HepG2 (cell line): ENCODE measurements around the gene PKIG. TPM values are rescaled to one million over a fixed set of nuclear protein-coding genes. Genes with fewer than 3 reads are reported as not detected.

Source experiments
- ADNP ChIP-seq: sonication (generic); formaldehyde crosslinking; IDR thresholded peaks from 2 replicates; pipeline ENCODE4 v1.4.0; 2020; ENCODE audit warnings: missing genetic modification reagents
- KAT7 ChIP-seq: IDR thresholded peaks from 2 replicates; pipeline ENCODE4 v1.6.1; 2018; ENCODE audit warnings: borderline replicate concordance, missing compliant biosample characterization
- KDM1A ChIP-seq: IDR thresholded peaks from 2 replicates; pipeline ENCODE4 v1.6.1; 2016; ENCODE audit warnings: missing compliant biosample characterization
- KMT2A ChIP-seq: sonication (generic); formaldehyde crosslinking; IDR thresholded peaks from 2 replicates; pipeline ENCODE4 v1.4.0; 2020; ENCODE audit warnings: missing genetic modification reagents
- MEIS1 ChIP-seq: sonication (generic); formaldehyde crosslinking; IDR thresholded peaks from 2 replicates; pipeline ENCODE4 v1.9.0; 2021; ENCODE audit warnings: mild to moderate bottlenecking, missing genetic modification reagents, moderate library complexity, borderline replicate concordance
- NR2F1 ChIP-seq, 2 experiments: fragments of 450-650 bp in 1 of 2; formaldehyde crosslinking in 1 of 2; IDR thresholded peaks; 2 replicates each; pipeline versions ENCODE4 v1.5.0 to v1.6.1; 2016 to 2020; ENCODE audit warnings: mild to moderate bottlenecking in 1 of 2, missing compliant biosample characterization in 1 of 2, missing genetic modification reagents in 1 of 2, moderate library complexity in 1 of 2
- RAD21 ChIP-seq: fragments of 450-650 bp; formaldehyde crosslinking; IDR thresholded peaks from 2 replicates; pipeline ENCODE4 v1.5.0; 2020; ENCODE audit warnings: mild to moderate bottlenecking
- SCMH1 ChIP-seq: sonication (generic); formaldehyde crosslinking; IDR thresholded peaks from 2 replicates; pipeline ENCODE4 v1.9.0; 2021; ENCODE audit warnings: missing genetic modification reagents, mild to moderate bottlenecking, borderline replicate concordance
- TARDBP ChIP-seq: sonication (generic); formaldehyde crosslinking; IDR thresholded peaks from 2 replicates; pipeline ENCODE4 v1.8.0; 2022; ENCODE audit warnings: mild to moderate bottlenecking, missing genetic modification reagents
- ZFP37 ChIP-seq: sonication (generic); formaldehyde crosslinking; IDR thresholded peaks from 2 replicates; pipeline ENCODE4 v1.4.0; 2020; ENCODE audit warnings: missing genetic modification reagents, borderline replicate concordance
- ZNF441 ChIP-seq: sonication (generic); formaldehyde crosslinking; IDR thresholded peaks from 2 replicates; pipeline ENCODE4 v1.7.0; 2021; ENCODE audit warnings: missing genetic modification reagents, borderline replicate concordance
- ZNF543 ChIP-seq: sonication (generic); formaldehyde crosslinking; IDR thresholded peaks from 2 replicates; pipeline ENCODE4 v1.4.0; 2020; ENCODE audit warnings: mild to moderate bottlenecking, missing genetic modification reagents
- ZNF577 ChIP-seq: sonication (generic); formaldehyde crosslinking; IDR thresholded peaks from 2 replicates; pipeline ENCODE4 v1.4.0; 2020; ENCODE audit warnings: mild to moderate bottlenecking, low read depth, missing genetic modification reagents, borderline replicate concordance
- ZNF776 ChIP-seq: sonication (generic); formaldehyde crosslinking; IDR thresholded peaks from 2 replicates; pipeline ENCODE4 v1.4.0; 2020; ENCODE audit warnings: mild to moderate bottlenecking, missing genetic modification reagents
- ZNF839 ChIP-seq: sonication (generic); formaldehyde crosslinking; IDR thresholded peaks from 2 replicates; pipeline ENCODE4 v1.4.0; 2020; ENCODE audit warnings: missing genetic modification reagents, mild to moderate bottlenecking, borderline replicate concordance
- polyA plus RNA-seq, 8 experiments: library from polyadenylated mRNA; depleted of rRNA in 3 of 8; stranded (reverse) in 7 of 8; unstranded in 1 of 8; fragments of >200 nt; fragmentation: Illumina TruSeq in 4 of 8; extraction: Trizol in 4 of 8; gene quantifications; 2 replicates each; pipeline versions ENCODE4 v1.2.1 to v1.2.3, GENCODE V29; 2011 to 2016; ENCODE audit warnings: low read depth in 4 of 8, missing spikeins in 1 of 8, mixed read lengths in 1 of 8; ENCODE audit not compliant: insufficient read depth in 1 of 8
- total RNA-seq, 5 experiments: library from RNA; depleted of rRNA; stranded (reverse); fragments of >200 nt; fragmentation: Illumina TruSeq; extraction: Trizol; gene quantifications; 2 replicates each; pipeline ENCODE4 v1.2.3, GENCODE V29; 2016; ENCODE audit warnings: low read depth in 1 of 5
- TF ChIP-seq, protein P1 (sequence below): sonication (generic); formaldehyde crosslinking; IDR thresholded peaks from 2 replicates; pipeline ENCODE4 v1.8.0; 2022; ENCODE audit warnings: mild to moderate bottlenecking, missing genetic modification reagents
- TF ChIP-seq, protein P2 (sequence below): sonication (generic); formaldehyde crosslinking; IDR thresholded peaks from 2 replicates; pipeline ENCODE4 v1.4.0; 2020; ENCODE audit warnings: missing genetic modification reagents
- TF ChIP-seq, protein P3 (sequence below): sonication (generic); formaldehyde crosslinking; IDR thresholded peaks from 2 replicates; pipeline ENCODE4 v1.4.0; 2020; ENCODE audit warnings: missing genetic modification reagents
- TF ChIP-seq, protein P4 (sequence below), 2 experiments: fragments of 450-650 bp in 1 of 2; sonication (generic) in 1 of 2; formaldehyde crosslinking; IDR thresholded peaks; 2 replicates each; pipeline versions ENCODE4 v1.5.0 to v1.8.0; 2020 to 2022; ENCODE audit warnings: mild to moderate bottlenecking in 1 of 2, missing genetic modification reagents in 1 of 2
- TF ChIP-seq, protein P5 (sequence below): sonication (generic); formaldehyde crosslinking; IDR thresholded peaks from 2 replicates; pipeline ENCODE4 v1.4.0; 2020; ENCODE audit warnings: mild to moderate bottlenecking, missing genetic modification reagents
- TF ChIP-seq, protein P6 (sequence below): IDR thresholded peaks from 2 replicates; pipeline ENCODE4 v1.6.1; 2016; ENCODE audit warnings: missing biosample characterization, missing genetic modification reagents, low read depth

PKIG gene
- total and polyA plus RNA-seq, 2 of the 13 experiments (the other 11 are each of a cell fraction or from before 2014, with no cell fraction given) = 30.8 to 44.5 TPM

DNA sequence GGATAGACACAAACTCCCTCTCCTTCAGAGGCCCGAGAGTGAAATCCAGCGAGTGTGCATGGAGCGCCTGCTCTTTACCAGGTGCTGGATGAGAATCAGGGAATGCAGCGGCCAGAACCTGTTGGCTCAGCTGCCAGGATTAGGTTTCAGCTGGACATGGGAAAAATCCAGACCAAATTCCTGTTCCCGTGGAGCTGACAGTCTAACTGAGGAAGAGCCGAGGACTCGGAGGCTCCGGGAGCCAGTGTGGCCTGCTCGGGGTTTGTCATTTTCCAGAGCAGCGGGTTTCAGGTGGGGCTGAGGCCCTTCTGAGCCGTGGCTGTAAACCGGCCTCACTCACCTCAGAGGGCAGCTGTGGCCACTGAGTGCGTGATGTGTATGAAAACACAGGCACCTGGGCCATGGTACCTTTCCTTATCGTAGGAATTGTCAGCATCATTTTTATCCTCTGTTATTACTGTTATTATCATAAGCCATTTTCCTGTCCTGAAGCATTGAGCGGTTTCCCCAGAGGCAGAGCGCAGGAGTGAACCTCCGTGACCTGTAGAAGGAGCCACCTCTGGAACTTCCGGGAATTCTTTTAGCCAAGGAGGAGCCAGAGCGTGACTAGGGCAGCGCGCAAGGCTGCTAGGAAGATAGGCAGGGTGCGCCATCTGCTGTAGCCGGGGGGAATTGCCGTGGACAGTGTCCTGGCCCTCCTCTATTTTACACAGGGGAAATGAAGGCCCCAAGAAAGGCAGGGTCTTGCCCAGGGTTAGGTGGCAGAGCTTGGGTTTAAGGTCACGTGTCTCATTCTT lies 27.3 kb downstream of the PKIG start (continued):
- TF ChIP-seq, protein P1, sequence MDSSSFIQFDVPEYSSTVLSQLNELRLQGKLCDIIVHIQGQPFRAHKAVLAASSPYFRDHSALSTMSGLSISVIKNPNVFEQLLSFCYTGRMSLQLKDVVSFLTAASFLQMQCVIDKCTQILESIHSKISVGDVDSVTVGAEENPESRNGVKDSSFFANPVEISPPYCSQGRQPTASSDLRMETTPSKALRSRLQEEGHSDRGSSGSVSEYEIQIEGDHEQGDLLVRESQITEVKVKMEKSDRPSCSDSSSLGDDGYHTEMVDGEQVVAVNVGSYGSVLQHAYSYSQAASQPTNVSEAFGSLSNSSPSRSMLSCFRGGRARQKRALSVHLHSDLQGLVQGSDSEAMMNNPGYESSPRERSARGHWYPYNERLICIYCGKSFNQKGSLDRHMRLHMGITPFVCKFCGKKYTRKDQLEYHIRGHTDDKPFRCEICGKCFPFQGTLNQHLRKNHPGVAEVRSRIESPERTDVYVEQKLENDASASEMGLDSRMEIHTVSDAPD (CRISPR knock-in tag) = no peak
- TF ChIP-seq ZNF441 (CRISPR knock-in tag) (peak; percentile 82), ZFP37 (CRISPR knock-in tag) (0 out of 2 replicates have a peak, but pooled peaks have one; percentile 42), MEIS1 (CRISPR knock-in tag) (peak; percentile 83; the same call in 1 of the 2 replicates), KMT2A (CRISPR knock-in tag) (peak; percentile 86), NR2F1 (CRISPR knock-in tag; IDR thresholded peaks at IDR 0.05) (peak; percentile 73 to 85), TARDBP (CRISPR knock-in tag) (0 out of 2 replicates have a peak, but pooled peaks have one; percentile 69), KDM1A (CRISPR knock-in tag) (no peak), ZNF776 (CRISPR knock-in tag) (0 out of 2 replicates have a peak, but pooled peaks have one; percentile 33), RAD21 (CRISPR knock-in tag) (peak; percentile 99), KAT7 (peak; percentile 66; the same call in 1 of the 2 replicates), ZNF543 (CRISPR knock-in tag) (peak; percentile 72; the same call in 1 of the 2 replicates), ZNF577 (CRISPR knock-in tag) (no peak), ADNP (CRISPR knock-in tag) (no peak), ZNF839 (CRISPR knock-in tag) (peak; percentile 92; the same call in 1 of the 2 replicates), SCMH1 (no peak)
- TF ChIP-seq, protein P2, sequence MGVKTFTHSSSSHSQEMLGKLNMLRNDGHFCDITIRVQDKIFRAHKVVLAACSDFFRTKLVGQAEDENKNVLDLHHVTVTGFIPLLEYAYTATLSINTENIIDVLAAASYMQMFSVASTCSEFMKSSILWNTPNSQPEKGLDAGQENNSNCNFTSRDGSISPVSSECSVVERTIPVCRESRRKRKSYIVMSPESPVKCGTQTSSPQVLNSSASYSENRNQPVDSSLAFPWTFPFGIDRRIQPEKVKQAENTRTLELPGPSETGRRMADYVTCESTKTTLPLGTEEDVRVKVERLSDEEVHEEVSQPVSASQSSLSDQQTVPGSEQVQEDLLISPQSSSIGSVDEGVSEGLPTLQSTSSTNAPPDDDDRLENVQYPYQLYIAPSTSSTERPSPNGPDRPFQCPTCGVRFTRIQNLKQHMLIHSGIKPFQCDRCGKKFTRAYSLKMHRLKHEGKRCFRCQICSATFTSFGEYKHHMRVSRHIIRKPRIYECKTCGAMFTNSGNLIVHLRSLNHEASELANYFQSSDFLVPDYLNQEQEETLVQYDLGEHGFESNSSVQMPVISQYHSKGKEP (CRISPR knock-in tag) = no peak
- TF ChIP-seq, protein P3, sequence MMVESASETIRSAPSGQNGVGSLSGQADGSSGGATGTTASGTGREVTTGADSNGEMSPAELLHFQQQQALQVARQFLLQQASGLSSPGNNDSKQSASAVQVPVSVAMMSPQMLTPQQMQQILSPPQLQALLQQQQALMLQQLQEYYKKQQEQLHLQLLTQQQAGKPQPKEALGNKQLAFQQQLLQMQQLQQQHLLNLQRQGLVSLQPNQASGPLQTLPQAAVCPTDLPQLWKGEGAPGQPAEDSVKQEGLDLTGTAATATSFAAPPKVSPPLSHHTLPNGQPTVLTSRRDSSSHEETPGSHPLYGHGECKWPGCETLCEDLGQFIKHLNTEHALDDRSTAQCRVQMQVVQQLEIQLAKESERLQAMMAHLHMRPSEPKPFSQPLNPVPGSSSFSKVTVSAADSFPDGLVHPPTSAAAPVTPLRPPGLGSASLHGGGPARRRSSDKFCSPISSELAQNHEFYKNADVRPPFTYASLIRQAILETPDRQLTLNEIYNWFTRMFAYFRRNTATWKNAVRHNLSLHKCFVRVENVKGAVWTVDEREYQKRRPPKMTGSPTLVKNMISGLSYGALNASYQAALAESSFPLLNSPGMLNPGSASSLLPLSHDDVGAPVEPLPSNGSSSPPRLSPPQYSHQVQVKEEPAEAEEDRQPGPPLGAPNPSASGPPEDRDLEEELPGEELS = peak; percentile 75
- TF ChIP-seq, protein P4, sequence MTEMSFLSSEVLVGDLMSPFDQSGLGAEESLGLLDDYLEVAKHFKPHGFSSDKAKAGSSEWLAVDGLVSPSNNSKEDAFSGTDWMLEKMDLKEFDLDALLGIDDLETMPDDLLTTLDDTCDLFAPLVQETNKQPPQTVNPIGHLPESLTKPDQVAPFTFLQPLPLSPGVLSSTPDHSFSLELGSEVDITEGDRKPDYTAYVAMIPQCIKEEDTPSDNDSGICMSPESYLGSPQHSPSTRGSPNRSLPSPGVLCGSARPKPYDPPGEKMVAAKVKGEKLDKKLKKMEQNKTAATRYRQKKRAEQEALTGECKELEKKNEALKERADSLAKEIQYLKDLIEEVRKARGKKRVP (CRISPR knock-in tag; IDR thresholded peaks at IDR 0.05) = peak in 1 of 2 experiments; percentile 31; a peak in 1 of 4 replicates
- TF ChIP-seq, protein P5, sequence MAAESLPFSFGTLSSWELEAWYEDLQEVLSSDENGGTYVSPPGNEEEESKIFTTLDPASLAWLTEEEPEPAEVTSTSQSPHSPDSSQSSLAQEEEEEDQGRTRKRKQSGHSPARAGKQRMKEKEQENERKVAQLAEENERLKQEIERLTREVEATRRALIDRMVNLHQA (CRISPR knock-in tag) = 0 out of 2 replicates have a peak, but pooled peaks have one; percentile 88
- TF ChIP-seq, protein P6, sequence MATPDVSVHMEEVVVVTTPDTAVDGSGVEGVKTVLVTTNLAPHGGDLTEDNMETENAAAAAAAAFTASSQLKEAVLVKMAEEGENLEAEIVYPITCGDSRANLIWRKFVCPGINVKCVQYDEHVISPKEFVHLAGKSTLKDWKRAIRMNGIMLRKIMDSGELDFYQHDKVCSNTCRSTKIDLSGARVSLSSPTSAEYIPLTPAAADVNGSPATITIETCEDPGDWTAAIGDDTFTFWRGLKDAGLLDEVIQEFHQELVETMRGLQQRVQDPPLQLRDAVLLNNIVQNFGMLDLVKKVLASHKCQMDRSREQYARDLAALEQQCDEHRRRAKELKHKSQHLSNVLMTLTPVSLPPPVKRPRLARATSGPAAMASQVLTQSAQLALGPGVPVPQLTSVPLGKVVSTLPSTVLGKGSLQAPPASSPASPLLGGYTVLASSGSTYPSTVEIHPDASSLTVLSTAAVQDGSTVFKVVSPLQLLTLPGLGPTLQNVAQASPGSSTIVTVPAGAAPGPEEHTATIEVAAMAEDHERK (CRISPR knock-in tag) = no peak
